22Rv1 (cell line): ENCODE data around the gene FMN1.

Source experiments
- CTCF ChIP-seq: fragments of 450-650 bp; IDR thresholded peaks from 2 replicates; pipeline ENCODE4 v1.5.1; 2017; ENCODE audit warnings: mild to moderate bottlenecking
- ZFX ChIP-seq: fragments of 450-650 bp; IDR thresholded peaks from 2 replicates; pipeline ENCODE4 v1.6.1; 2017; ENCODE audit warnings: antibody characterized with exemption, borderline replicate concordance

- no peak for TF ChIP-seq CTCF
- TF ChIP-seq ZFX: no peak
These were observed 208.4 kb downstream of the FMN1 start for GRCh38 chr15:32986147-32986546.
